HG02852 (cell line): Measurements from ENCODE around the gene PIGS.
"Not testable (repeated sequence)": the region's sequence is repeated elsewhere in the genome, so short reads cannot be mapped to it uniquely, and the experiment has no call there.

Experiments
- ATAC-seq: cut with Tn5 transposase; IDR thresholded peaks from one replicate; pipeline ENCODE4 v1.9.1; 2021; ENCODE audit warnings: mild to moderate bottlenecking, moderate library complexity; ENCODE audit not compliant: unreplicated experiment

PIGS gene

DNA sequence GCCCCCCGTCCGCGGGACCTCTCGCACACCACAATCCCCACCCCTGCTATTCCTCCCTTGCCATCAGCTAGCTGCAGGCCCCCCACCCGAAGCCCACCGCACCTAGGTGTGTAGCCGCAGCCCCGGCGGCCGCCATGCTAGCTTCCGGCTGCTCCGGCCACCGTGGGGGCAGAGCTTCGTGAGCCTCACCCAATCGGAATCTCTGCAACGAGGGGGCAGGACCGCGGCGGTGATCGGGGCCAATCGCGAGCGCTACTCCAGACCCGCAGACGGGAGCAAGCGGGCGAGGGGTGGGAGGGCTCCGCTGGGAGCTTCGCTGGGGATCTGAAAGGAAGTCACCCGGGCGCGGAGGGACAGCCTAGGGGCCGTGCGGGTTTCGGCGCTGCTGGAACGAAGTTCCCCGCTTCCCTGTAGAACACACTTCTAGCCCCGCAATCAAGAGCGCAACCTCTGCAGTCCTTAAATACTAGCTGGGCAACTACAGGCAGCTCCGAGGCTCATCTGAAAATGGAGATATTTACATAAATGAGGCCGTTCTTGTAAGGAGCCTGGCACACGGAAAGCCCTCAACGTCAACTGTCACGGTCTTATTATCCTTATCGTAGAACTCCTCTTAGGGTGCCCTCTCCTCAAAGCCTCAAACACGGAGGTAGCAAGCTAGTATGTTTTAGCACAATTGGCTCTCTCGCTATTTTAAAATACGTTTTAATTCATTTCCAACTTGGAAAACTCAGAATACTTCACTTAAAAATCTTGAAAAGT is at the start of gene PIGS:
TSS of gene PIGS (minus strand) at position 164 of the 762 bp plus-strand sequence. CDS start at position 136, 28 bp downstream.
- ATAC-seq = peak; percentile 91

DNA sequence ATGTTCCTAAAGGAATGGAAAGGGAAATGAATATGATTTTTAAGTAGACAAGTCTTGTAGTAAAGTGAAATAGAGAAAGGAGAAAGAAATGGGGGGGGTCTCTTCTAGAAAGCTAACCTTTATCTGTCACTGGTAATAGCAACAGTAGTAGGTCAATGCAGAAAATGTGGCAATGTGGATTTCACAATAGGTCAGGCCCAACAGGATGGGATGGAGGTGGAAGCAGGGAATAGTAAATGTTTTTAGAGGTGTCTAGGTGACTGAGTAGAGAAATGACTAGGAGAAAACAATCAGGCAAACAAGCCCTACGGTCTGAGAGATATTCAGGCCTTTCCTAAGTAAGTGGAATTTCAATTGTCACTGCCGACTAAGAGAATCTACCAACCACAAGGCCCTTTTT is 48.7 kb upstream of the PIGS start:
- no peak for ATAC-seq

DNA sequence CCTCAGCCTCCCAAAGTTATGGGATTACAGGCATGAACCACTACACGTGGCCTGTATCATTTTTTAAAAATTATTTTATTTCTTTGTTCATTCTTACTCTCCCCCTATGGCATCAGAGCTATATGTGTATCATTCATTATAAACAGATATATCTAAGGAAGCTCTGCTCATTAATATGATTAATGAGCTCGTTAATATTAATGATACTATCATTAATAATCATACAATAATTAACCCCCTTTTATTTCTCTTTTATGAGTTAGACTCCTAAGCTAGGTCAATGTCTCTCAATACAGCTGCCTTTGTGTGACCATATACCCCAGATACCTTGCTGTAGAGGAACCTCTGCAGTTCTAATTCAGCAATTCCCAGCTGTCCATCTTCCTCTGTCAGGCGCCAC is 47.1 kb upstream of the PIGS start:
- ATAC-seq = no peak

DNA sequence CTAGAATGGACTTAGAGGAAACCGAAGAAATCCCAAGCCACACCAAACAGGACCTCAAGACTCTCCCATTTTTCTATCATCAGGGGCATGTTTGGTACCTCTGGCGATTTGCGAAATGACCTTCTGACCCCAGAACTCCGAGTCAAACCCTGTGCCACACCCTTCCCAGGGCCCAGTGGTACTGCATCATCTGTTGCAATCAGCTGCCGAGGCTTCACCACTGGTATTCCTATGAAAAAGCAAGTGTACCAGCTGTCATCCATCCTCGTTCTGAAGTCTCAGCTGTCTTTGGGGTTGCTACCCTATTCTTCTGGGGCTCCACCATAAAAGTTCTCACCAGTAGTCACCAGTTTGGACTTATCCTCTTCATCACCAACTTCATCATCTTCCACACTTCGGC is 45.0 kb upstream of the PIGS start:
- no peak for ATAC-seq

DNA sequence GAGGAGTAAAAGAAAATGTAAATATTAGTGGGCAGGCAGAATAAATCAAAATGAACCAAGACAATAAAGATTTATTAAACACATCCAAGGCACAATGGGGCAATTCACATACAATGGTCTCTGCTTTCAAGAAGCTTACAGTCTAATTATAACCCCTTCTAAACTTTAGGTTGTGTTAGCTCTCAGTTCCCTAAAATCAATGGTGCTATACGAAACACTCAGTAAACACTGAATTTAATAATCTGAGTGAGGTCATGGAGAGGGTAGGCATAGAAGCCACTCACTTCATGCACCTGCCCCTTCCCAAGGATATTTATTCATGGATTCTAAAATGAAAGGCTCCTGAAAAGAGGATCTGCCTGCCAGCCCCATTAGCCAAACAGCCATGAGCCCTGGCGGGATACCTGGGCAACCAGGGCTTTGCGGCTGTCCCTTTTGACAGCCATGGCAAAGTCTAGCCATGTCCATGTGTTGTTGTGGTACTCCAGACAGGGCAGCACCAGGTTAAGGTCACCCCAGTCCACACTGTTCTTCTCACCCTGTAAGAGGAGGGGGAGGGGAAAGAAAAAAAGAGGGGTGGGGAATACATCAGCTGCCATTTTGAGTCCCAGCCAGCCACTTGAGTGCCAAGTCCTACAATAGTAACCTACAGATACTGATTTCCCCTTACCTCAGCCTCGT is 44.1 kb upstream of the PIGS start:
- no peak for ATAC-seq

DNA sequence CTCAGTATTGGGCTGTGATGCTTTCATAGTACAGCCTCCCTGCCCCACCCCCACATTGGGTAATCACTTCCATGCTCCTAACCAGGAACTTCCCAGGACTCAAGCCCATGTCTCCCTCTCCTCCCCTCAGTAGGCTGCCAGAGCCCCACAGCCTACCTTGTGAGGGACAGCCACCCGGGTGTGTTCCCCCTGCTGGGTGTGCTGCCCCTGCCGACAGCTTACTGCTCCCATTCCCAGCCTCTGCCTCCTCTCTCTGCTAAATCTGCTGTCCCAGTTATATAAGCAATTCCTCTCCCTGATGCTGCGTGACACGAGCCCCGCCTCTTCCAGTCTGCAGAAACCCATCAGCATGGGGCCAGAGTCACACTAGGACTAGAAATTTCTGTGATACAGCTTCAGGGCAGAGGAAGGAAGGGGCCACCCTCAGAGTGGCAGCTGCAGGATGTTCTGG is 42.6 kb upstream of the PIGS start, which contains the start of gene RSKR:
TSS of gene RSKR (minus strand) at position 255 of the 451 bp plus-strand sequence. CDS start at position 231, 24 bp downstream.
- ATAC-seq = no peak

DNA sequence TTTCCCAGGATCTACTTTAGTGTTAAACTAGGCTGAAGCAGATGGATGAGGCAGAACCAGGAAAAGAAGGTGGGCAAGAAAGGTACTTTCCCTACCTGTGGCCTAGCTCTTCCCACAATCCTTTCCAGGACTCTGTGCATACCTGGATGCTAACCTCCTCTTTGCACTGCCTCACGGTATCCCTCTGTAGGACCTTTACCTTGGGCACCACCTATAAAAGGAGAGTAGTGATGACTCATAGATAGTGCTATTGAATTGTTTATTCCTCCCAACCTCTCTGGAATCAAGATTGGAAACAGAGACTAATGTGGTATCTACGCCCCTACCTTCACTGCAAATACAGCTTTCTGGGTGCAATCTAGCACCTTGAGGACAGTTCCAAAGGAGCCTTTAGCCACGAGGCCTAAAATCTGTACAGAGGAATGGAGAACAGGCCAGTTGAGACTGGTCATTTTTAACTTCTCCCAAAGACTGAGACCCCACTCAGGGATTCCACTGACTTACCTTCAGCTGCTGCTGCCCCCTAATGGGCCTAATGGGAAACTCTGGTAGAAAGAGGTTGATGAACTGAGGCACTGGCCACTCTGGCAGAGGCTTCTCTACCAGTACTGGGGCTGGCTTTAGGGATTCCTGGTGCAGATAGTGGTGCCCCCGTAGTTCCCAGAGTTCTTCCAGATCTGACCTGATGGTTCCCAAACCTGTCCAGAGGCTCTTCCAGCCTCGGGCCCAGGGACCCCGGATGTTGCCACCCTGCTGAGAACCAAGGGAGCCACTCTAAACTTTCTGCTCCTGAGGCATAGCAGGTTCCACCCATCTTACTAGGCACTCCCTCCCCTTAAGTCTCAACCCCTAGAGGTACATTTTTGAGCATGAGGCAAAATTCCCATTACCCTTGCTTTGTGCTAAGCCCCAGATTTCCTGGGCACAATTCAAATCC is 41.9 kb upstream of the PIGS start:
- ATAC-seq = no peak

DNA sequence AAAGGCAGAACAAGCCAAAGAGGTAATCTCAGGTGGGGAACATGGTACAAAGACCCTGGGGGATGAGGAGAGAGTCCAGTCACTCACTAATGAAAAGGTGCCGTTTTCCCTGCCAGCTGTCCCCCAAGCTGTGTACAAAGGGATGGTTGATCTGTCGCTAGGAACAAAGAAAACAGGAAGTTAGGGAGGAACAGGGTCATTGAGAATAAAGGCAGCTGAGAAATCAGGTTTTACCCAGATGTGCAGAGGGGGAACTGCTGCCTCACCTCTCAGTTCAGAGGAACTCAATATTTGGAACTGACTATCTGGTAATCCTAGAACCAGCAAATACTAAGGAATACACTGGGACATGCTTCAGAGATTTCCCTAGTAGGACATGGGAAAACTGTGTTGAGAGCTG is 41.2 kb upstream of the PIGS start:
- ATAC-seq = no peak

DNA sequence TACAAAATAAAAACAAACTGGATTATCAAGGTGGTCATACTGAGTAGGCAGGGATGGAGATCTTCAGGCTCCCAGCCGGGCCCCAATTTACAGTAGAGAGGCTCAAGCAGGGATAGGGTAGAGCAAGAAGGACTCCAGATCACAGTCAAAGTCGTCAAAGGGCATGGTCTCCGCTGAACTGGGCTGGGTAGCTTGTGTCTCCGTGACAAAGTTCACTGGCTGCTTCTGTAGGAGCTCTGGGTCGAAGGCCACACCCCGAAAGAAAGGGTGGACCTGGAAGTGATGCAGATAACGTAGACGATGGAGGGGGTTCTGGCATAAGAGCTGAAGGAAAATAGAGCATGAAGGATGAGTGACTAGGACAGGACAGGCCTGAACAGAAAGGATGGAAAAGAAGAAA is 39.1 kb upstream of the PIGS start:
- no peak for ATAC-seq

DNA sequence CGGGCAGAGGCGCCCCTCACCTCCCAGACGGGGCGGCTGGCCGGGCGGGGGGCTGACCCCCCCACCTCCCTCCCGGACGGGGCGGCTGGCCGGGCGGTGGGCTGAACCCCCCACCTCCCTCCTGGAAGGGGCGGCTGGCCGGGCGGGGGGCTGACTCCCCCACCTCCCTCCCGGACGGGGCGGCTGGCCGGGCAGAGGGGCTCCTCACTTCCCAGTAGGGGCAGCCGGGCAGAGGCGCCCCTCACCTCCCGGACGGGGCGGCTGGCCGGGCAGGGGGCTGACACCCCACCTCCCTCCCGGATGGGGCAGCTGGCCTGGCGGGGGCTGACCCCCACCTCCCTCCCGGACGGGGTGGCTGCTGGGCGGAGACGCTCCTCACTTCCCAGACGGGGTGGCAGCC is 32.7 kb upstream of the PIGS start:
- ATAC-seq = not testable (repeated sequence)

DNA sequence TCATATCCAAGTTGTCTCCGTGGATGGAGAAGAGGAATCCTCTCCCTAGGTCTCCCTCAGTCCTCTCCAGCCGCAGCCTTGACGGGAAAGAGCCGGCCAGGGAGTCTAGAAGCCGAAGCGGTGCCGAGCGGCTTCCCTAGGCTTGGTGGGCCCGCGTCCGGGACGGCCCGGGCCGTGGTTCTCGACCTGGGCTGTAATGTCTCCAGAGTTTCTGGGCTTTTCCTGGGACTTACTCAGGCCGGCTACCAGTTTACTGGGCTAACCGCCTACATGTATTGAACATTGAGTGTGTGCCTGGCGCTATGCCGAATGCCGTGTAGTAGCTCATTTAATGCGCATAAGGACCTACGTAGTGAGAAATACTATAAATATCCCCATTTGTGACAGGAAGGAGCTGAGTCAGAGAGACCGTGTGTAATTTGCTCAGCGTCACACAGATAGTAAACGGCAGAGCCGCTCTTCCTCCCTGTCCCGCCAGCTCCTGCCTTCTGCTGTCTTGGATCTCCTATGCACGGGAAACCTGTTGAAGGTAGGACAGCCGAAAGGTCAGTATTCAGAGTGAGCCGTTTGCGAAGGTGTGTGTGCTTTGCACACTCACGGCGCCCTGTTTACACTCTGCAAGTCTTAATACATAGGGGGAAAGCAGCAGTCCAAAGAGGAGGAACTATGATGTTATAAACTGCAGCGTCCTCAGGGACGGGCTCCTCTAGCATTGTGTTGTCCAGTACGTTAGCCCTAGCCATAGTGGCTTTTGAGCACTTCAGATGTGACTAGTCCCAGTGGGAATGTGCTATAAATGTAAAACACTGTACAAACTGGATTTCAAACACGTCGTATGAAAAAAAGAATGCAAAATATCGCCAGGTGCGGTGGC is 28.2 kb upstream of the PIGS start:
- peak; percentile 50 for ATAC-seq

DNA sequence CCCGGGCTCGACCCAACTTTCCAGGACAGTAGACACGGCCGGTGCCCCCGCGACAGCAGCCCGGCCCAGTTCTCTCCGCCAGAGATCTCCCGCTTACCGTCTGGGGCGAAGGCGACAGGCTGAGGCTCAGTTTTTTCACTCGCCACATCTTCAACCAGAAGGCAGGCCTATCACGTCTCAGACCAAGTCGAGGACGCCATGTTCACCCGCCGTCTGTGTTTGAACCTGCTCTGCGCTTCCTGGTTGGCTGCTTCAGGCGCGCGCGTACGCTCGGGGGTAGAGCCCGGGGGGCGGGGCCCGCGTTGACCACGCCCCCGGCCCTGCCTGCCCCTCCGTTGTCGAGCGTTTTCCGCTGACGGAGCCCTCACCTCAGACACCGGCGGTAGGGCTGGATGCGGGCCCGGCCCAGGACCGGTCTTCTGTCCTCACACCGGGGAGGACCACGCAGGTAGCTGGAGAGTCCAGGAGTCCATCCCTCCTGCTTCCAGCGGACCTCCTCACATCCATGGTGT is 27.5 kb upstream of the PIGS start, which contains the start of gene SPAG5:
TSS of gene SPAG5 (minus strand) at position 227 of the 512 bp plus-strand sequence. CDS start at position 148, 79 bp downstream.
- ATAC-seq = peak; percentile 73

DNA sequence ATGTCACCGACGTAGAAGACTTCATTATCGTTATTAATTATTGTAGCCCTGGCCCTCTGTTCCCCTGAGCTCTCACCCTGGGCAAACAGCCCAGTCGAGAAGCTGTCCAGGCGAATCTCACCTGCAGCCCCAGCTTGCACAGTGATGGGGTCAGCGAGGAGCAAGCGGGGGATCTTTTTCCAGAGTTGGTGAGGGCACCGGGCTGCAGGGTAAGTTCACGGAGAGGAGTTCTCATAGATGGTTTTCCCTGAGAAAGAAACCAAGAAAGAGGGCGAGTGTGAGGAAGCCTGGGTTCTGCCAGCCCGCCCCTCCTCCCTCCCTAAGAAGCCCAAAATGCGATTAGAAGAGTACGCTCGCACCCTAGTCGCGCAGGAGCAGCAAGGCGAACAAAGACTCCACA is 27.1 kb upstream of the PIGS start:
- ATAC-seq = no peak

DNA sequence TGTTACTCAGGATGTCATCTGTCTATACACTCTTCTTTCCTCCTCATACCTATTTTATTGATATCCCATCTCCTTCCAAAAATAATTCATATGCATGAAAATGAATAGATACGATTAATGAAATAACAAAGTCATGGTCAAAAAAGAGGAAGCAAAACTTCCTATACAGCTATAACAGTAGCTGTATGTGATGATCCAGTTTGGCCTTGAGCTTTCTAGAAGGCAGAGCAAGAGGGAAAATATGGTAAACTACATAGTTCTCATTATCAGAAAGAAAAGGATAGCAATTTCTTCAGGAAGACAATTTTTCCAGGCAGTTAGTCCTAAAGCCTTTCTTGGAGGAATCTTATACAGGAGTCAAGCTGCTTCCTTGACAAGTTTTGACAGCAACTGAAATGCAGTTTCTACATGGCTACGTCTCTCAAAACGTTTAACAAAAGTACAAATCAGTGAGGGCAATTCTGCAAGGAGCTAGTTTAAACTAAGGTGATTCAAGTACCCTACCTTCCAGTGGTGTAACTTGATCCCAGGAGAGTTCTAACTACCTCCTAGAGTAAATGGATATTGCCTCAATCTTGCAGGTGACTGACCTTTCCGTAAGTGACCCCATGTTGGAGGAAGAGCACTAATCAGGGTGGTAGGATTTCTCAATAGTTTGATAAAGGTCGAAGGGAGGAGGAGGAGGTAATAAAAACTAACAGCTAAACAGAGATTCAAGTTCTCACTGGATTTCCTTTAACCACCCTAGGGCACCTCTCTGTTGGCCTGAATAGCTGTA is 26.5 kb upstream of the PIGS start:
- no peak for ATAC-seq

DNA sequence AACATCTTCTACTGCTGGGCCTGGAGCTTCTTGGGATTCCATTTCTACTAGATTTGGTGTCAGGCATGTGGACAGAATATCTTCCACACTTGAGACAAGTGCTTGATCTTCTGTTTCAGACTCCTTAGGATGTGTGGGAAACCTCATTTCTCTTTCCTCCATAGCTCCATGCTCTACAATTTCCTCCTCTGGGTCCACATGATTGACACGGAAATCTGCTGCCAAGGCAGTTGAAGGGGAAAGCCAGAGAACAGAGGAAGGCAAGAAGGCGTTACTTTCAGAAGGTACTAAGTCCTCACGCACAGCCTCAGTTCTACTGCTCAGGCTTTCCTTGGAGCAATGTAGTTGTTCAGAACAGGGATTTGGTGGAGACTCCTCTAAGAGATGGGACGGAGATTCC is 20.9 kb upstream of the PIGS start:
- no peak for ATAC-seq

DNA sequence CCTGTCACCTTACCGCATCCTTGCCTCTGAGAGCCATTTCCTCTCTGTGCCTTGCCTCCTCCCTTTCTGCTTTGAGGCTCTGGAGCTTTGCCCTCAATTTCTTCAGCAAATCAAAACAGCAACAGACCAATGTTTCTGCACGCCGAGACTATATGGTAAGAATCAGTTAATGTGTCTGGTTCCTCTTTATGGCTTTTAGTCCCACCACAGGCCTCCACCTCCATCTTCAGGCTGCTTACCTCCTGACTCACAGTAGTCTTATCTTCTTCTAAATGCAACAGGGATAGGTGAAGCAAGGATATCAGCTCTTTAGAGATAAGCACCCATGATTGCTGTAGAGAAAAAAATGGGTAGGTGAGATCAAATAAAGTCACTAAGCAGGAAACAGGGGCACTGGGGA is 14.5 kb upstream of the PIGS start:
- ATAC-seq = no peak

DNA sequence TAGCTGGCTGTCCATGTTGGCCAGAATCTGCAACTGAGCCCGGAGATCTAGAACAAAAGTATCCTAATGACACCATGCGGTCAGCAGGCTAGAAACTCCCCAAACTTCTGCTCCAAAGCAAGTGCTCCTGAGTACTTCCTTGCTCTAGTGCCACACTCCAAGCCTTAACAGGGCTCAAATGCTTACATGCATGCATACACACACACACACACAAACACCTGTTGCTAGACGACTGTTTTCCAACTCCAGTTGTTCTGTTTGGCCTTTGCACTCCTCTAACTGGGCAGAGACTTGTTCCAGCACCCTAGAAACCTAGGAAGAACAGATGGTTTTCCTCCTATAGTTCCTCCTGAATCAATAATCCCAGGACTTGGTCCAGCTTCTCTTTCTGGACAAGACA is 13.1 kb upstream of the PIGS start:
- no peak for ATAC-seq

DNA sequence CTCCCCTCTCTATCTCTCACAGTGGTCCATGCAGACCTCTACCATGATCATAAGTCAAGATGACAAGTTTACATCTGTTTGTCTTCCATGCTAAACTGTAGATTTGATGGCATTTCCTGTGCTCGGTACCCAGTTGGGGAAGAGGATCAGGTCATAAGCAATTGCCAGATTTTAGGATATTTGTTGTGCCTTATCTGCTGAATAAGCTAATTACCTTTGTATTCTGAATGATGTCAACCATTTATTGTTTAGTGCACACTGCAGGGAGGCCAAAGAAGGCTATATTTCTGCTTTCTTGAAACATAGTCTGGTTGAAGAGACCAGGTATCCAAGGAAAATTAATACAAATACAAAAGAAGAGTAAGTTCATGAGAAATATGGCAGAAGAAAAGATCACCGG is 11.2 kb upstream of the PIGS start:
- no peak for ATAC-seq

DNA sequence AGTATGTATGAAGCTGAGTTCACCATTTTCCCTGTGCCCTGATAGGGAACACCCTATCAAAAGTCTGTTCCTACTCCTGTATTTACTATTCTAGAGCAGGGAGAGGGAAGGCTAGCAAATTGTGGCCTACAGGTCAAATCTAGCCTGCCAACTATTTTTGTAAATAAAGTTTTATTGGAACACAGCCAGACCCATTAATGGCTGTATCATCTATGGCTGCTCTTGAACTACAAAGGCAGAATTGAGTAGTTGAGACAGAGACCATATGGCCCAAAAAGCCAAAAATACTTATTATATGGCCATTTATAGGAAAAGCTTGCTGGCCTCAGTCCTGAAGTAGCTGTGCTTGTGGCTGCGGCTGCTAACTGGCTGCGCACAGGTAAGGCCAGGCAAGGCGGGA is 9.6 kb upstream of the PIGS start:
- ATAC-seq = no peak
